ENCODE results near the gene ANO10. TPM values are rescaled to one million over a fixed set of nuclear protein-coding genes. Genes with fewer than 3 reads are reported as not detected.

ANO10 gene
- total RNA-seq, 1 experiment from 2014 or later, result 26.6 TPM

GRCh38 chr3:43609406-43609805, 12.4 kb downstream of the ANO10 start:
- no peak overlapping the region for H3K4me3 ChIP-seq (ENCODE audit: low read depth in 2 of 2, low read length in 2 of 2)
- ChIA-PET POLR2A (no interaction called here), CTCF (no interaction called here)
- DNase-seq (ENCODE audit: low read depth, low spot score), result no peak
- no peaks in the 10 kb centered on the region for H3K9me3 ChIP-seq (ENCODE audit: control insufficient read depth, insufficient read depth, low read depth, low read length)
- no peak overlapping the region for H3K27ac ChIP-seq (ENCODE audit: low read length)
- ATAC-seq, result no peak
- H3K4me1 ChIP-seq (ENCODE audit: control insufficient read depth, insufficient read depth, low read length), result no peaks in the 10 kb centered on the region
- no TSS peak for BruUV-seq (replicated peaks)
- H3K27me3 ChIP-seq (ENCODE audit: control insufficient read depth, insufficient read depth, low read length), result no peaks in the 10 kb centered on the region
- TF ChIP-seq POLR2AphosphoS5 (IDR thresholded peaks at IDR 0.05; ENCODE audit: low read depth, low read length), result no peak
- TF ChIP-seq SIN3A (IDR thresholded peaks at IDR 0.05; ENCODE audit: borderline replicate concordance, insufficient read depth, low read depth, low read length), result no peak
- TF ChIP-seq, protein P1, sequence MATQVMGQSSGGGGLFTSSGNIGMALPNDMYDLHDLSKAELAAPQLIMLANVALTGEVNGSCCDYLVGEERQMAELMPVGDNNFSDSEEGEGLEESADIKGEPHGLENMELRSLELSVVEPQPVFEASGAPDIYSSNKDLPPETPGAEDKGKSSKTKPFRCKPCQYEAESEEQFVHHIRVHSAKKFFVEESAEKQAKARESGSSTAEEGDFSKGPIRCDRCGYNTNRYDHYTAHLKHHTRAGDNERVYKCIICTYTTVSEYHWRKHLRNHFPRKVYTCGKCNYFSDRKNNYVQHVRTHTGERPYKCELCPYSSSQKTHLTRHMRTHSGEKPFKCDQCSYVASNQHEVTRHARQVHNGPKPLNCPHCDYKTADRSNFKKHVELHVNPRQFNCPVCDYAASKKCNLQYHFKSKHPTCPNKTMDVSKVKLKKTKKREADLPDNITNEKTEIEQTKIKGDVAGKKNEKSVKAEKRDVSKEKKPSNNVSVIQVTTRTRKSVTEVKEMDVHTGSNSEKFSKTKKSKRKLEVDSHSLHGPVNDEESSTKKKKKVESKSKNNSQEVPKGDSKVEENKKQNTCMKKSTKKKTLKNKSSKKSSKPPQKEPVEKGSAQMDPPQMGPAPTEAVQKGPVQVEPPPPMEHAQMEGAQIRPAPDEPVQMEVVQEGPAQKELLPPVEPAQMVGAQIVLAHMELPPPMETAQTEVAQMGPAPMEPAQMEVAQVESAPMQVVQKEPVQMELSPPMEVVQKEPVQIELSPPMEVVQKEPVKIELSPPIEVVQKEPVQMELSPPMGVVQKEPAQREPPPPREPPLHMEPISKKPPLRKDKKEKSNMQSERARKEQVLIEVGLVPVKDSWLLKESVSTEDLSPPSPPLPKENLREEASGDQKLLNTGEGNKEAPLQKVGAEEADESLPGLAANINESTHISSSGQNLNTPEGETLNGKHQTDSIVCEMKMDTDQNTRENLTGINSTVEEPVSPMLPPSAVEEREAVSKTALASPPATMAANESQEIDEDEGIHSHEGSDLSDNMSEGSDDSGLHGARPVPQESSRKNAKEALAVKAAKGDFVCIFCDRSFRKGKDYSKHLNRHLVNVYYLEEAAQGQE (IDR thresholded peaks at IDR 0.05; ENCODE audit: insufficient read depth in 1 of 2, low read depth in 2 of 2, low read length in 1 of 2), result no peak
- TF ChIP-seq TCF7L2 (IDR thresholded peaks at IDR 0.05; ENCODE audit: low read depth, low read length), result no peak
- TF ChIP-seq, protein P2, sequence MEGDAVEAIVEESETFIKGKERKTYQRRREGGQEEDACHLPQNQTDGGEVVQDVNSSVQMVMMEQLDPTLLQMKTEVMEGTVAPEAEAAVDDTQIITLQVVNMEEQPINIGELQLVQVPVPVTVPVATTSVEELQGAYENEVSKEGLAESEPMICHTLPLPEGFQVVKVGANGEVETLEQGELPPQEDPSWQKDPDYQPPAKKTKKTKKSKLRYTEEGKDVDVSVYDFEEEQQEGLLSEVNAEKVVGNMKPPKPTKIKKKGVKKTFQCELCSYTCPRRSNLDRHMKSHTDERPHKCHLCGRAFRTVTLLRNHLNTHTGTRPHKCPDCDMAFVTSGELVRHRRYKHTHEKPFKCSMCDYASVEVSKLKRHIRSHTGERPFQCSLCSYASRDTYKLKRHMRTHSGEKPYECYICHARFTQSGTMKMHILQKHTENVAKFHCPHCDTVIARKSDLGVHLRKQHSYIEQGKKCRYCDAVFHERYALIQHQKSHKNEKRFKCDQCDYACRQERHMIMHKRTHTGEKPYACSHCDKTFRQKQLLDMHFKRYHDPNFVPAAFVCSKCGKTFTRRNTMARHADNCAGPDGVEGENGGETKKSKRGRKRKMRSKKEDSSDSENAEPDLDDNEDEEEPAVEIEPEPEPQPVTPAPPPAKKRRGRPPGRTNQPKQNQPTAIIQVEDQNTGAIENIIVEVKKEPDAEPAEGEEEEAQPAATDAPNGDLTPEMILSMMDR (IDR thresholded peaks at IDR 0.05), result no peak
- in situ Hi-C loops (cut with HindIII; ENCODE audit: low pct_unique_long_range_greater_than_20kb, low sequenced_read_pairs), result no loop called here
- H3K36me3 ChIP-seq (ENCODE audit: control insufficient read depth, insufficient read depth, low read length), result no peaks in the 10 kb centered on the region; the same call in 1 of the 2 replicates
- intact Hi-C loops (cut with micrococcal nuclease; ENCODE audit: unreplicated experiment), result no loop called here

- BruUV-seq (replicated peaks), result no TSS peak
- TF ChIP-seq, protein P2 (IDR thresholded peaks at IDR 0.05), result no peak
- TF ChIP-seq, protein P1 (IDR thresholded peaks at IDR 0.05; ENCODE audit: insufficient read depth in 1 of 2, low read depth in 2 of 2, low read length in 1 of 2), result no peak
- no peak for TF ChIP-seq SIN3A (IDR thresholded peaks at IDR 0.05; ENCODE audit: borderline replicate concordance, insufficient read depth, low read depth, low read length)
- TF ChIP-seq TCF7L2 (IDR thresholded peaks at IDR 0.05; ENCODE audit: low read depth, low read length), result no peak
- TF ChIP-seq POLR2AphosphoS5 (IDR thresholded peaks at IDR 0.05; ENCODE audit: low read depth, low read length), result no peak
- in situ Hi-C loops (cut with HindIII; ENCODE audit: low pct_unique_long_range_greater_than_20kb, low sequenced_read_pairs) (no loop called here), intact Hi-C loops (cut with micrococcal nuclease; ENCODE audit: unreplicated experiment) (no loop called here)
- DNase-seq (ENCODE audit: low read depth, low spot score) (no peak), ATAC-seq (no peak)
- Histone ChIP-seq H3K9me3 (ENCODE audit: control insufficient read depth, insufficient read depth, low read depth, low read length) (no peaks in the 10 kb centered on the region), H3K27ac (ENCODE audit: low read length) (no peak overlapping the region), H3K4me3 (ENCODE audit: low read depth in 2 of 2, low read length in 2 of 2) (no peak overlapping the region), H3K36me3 (ENCODE audit: control insufficient read depth, insufficient read depth, low read length) (no peaks in the 10 kb centered on the region; the same call in 1 of the 2 replicates), H3K4me1 (ENCODE audit: control insufficient read depth, insufficient read depth, low read length) (no peaks in the 10 kb centered on the region), H3K27me3 (ENCODE audit: control insufficient read depth, insufficient read depth, low read length) (no peaks in the 10 kb centered on the region)
- CTCF ChIA-PET, result no interaction called here
- POLR2A ChIA-PET, result no interaction called here
Measured at GRCh38 chr3:43608751-43609150, 13.1 kb downstream of the ANO10 start.

Data from Panc1 (cell line).